Nucleus accumbens (tissue), 56 donors: ENCODE measurements around the gene KLLN.
A peak's percentile ranks its signal among the peaks of the same experiment; 100 is the strongest.
"Not testable (repeated sequence)": the region's sequence is repeated elsewhere in the genome, so short reads cannot be mapped to it uniquely, and the experiment has no call there.

Experiments
- DNase-seq, 56 donors: peaks; one replicate each; lab custom pipeline; 2025; lab: John Stamatoyannopoulos, UW

The KLLN gene

GRCh38 chr10:87863053-87863943 is at the start of gene KLLN, which contains the start of gene PTEN:
TSS of gene KLLN (minus strand) at chr10:87863533. CDS start at chr10:87862487, 1,046 bp downstream.
TSS of gene PTEN (plus strand) at chr10:87863625. CDS start at chr10:87864470, 845 bp downstream.
- DNase-seq, result peak; percentile 27 to 95 (median 86)

GRCh38 chr10:87903396-87903795 is 40.1 kb upstream of the KLLN start:
- DNase-seq, result not testable (repeated sequence)

GRCh38 chr10:87897957-87898356 is 34.6 kb upstream of the KLLN start:
- not testable (repeated sequence) for DNase-seq

- DNase-seq, result no peak
Measured at GRCh38 chr10:87896216-87896615, 32.9 kb upstream of the KLLN start.

- no peak for DNase-seq
Measured at GRCh38 chr10:87895430-87895829, 32.1 kb upstream of the KLLN start.

- no peak for DNase-seq
Measured at GRCh38 chr10:87887548-87888289, 24.4 kb upstream of the KLLN start.

- no peak for DNase-seq
Measured at GRCh38 chr10:87887146-87887545, 23.8 kb upstream of the KLLN start.

- no peak for DNase-seq
Measured at GRCh38 chr10:87886635-87887034, 23.3 kb upstream of the KLLN start.

- DNase-seq, result no peak
Measured at GRCh38 chr10:87882555-87883294, 19.4 kb upstream of the KLLN start.

GRCh38 chr10:87881373-87882059 is 18.2 kb upstream of the KLLN start:
- DNase-seq, result not testable (repeated sequence)

GRCh38 chr10:87880336-87880735 is 17.0 kb upstream of the KLLN start:
- no peak for DNase-seq

GRCh38 chr10:87878664-87879459 is 15.5 kb upstream of the KLLN start:
- DNase-seq, result no peak

- DNase-seq, result no peak
Measured at GRCh38 chr10:87875929-87876571, 12.7 kb upstream of the KLLN start.

- DNase-seq, result no peak
Measured at GRCh38 chr10:87873656-87874055, 10.3 kb upstream of the KLLN start.

- no peak for DNase-seq
Measured at GRCh38 chr10:87872828-87873227, 9.5 kb upstream of the KLLN start.

- DNase-seq, result no peak
Measured at GRCh38 chr10:87869773-87870551, 6.6 kb upstream of the KLLN start.

GRCh38 chr10:87869139-87869538 is 5.8 kb upstream of the KLLN start:
- not testable (repeated sequence) for DNase-seq

GRCh38 chr10:87868277-87868676 is 4.9 kb upstream of the KLLN start:
- no peak for DNase-seq
